Measurements from ENCODE around the gene MTHFS.

Gene MTHFS

DNA sequence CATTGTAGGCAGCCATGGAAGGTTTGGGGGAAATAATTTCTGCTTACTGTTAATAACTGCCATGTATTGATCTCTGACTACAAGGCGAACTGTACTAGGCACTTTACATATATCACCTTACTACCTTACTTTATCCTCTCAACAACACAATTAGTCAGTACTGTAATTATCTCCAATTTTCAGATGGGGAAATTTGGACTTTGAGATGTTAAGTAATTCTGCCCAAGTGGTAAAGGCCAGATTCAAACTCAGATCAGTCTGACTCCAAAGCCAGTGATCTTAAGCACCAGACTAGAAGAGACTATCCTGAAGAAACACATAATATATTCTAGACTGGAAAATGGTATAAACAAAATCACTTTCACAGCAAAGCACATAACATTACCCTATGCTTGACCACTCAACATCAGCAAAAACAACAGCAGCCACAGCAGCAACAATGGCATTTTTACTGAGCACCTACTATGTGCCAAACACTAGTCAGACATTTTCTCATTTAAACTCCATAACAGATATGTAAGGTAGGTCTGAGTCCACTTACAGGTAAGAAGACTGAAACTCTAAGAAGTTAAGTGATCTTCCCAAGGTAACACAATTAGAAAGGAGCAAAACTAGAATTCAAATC is 13.1 kb downstream of the MTHFS start:
- no peak overlapping the region for H3K4me3 ChIP-seq (IDR thresholded peaks at IDR 0.05; ENCODE audit: insufficient read depth, low read depth, low read length)
- H2AFZ ChIP-seq (ENCODE audit: low read depth), result no peak overlapping the region
- H3K9ac ChIP-seq, result no peak overlapping the region
- 0 out of 2 replicates have a peak, but pooled peaks cover 6% of the 10 kb centered on the region for H3K36me3 ChIP-seq (ENCODE audit: insufficient read depth)
- H3K4me2 ChIP-seq, result no peak overlapping the region
- H4K20me1 ChIP-seq (ENCODE audit: insufficient read depth), result no peaks in the 10 kb centered on the region
- no peaks in the 10 kb centered on the region for H3K4me1 ChIP-seq (ENCODE audit: low read depth, poor library complexity, severe bottlenecking)
- H3K79me2 ChIP-seq (ENCODE audit: insufficient read depth, low read depth), result no peaks in the 10 kb centered on the region
- TF ChIP-seq, protein P1, sequence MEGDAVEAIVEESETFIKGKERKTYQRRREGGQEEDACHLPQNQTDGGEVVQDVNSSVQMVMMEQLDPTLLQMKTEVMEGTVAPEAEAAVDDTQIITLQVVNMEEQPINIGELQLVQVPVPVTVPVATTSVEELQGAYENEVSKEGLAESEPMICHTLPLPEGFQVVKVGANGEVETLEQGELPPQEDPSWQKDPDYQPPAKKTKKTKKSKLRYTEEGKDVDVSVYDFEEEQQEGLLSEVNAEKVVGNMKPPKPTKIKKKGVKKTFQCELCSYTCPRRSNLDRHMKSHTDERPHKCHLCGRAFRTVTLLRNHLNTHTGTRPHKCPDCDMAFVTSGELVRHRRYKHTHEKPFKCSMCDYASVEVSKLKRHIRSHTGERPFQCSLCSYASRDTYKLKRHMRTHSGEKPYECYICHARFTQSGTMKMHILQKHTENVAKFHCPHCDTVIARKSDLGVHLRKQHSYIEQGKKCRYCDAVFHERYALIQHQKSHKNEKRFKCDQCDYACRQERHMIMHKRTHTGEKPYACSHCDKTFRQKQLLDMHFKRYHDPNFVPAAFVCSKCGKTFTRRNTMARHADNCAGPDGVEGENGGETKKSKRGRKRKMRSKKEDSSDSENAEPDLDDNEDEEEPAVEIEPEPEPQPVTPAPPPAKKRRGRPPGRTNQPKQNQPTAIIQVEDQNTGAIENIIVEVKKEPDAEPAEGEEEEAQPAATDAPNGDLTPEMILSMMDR (conservative IDR thresholded peaks at IDR 0.05; ENCODE audit: low read depth, low read length), result no peak
- H3K27ac ChIP-seq, result no peak overlapping the region
- H3K27me3 ChIP-seq (ENCODE audit: insufficient read depth, low read depth), result no peaks in the 10 kb centered on the region

DNA sequence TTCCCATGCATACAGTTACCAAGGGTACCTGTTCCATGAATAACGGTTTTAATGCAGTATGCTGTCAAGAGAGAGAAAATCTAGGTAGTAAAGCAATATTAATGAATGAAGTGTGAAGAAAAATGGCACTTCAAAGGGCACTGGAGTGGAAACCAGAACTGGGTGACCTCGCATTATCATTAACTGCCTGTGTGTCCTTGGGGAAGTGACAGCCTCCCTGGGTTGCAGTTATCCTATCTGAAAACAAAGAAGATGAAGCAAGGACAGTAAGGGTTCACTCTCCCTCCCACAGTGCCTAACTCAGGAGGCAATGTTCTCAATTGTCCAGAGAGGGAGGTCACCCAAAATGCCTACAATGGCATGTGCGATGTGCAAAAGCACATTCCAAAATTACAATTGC is 15.1 kb downstream of the MTHFS start:
- 0 out of 2 replicates have a peak, but pooled peaks cover 6% of the 10 kb centered on the region for H3K36me3 ChIP-seq (ENCODE audit: insufficient read depth)
- TF ChIP-seq, protein P1 (conservative IDR thresholded peaks at IDR 0.05; ENCODE audit: low read depth, low read length), result no peak

DNA sequence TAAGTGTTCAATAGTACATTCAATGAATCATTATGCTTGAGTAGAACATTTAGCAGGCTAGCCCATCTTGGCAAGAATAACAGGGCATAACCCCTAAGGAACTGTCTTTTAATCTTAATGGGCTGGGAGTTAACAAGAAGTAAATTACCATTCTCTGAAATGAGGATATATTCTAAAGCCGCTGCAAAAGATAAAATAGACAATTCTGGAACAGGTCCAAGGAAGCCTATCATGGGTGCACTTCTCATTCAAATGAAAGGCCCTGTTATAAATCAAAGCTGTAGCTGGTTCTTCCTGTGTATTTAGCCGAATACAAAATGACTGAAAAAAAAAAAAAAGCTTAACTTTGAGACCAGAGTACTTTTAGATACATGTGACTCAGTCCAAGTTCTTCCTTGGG is 15.6 kb downstream of the MTHFS start:
- H3K4me3 ChIP-seq (IDR thresholded peaks at IDR 0.05; ENCODE audit: insufficient read depth, low read depth, low read length), result no peak overlapping the region
- H2AFZ ChIP-seq (ENCODE audit: low read depth), result no peak overlapping the region
- TF ChIP-seq, protein P1 (conservative IDR thresholded peaks at IDR 0.05; ENCODE audit: low read depth, low read length), result no peak
- no peaks in the 10 kb centered on the region for H3K27me3 ChIP-seq (ENCODE audit: insufficient read depth, low read depth)
- H3K4me2 ChIP-seq, result no peak overlapping the region
- no peaks in the 10 kb centered on the region for H3K79me2 ChIP-seq (ENCODE audit: insufficient read depth, low read depth)
- H3K36me3 ChIP-seq (ENCODE audit: insufficient read depth), result 0 out of 2 replicates have a peak, but pooled peaks cover 6% of the 10 kb centered on the region
- H3K27ac ChIP-seq, result no peak overlapping the region
- H3K9ac ChIP-seq, result no peak overlapping the region
- no peaks in the 10 kb centered on the region for H3K4me1 ChIP-seq (ENCODE audit: low read depth, poor library complexity, severe bottlenecking)
- no peaks in the 10 kb centered on the region for H4K20me1 ChIP-seq (ENCODE audit: insufficient read depth)

More for the DNA sequence above, 15.1 kb downstream of the MTHFS start:
- no peaks in the 10 kb centered on the region for H3K27me3 ChIP-seq (ENCODE audit: insufficient read depth, low read depth)
- no peak overlapping the region for H3K9ac ChIP-seq
- H3K4me1 ChIP-seq (ENCODE audit: low read depth, poor library complexity, severe bottlenecking), result no peaks in the 10 kb centered on the region
- no peak overlapping the region for H3K4me2 ChIP-seq
- no peak overlapping the region for H3K4me3 ChIP-seq (IDR thresholded peaks at IDR 0.05; ENCODE audit: insufficient read depth, low read depth, low read length)
- H3K79me2 ChIP-seq (ENCODE audit: insufficient read depth, low read depth), result no peaks in the 10 kb centered on the region
- no peak overlapping the region for H3K27ac ChIP-seq
- no peaks in the 10 kb centered on the region for H4K20me1 ChIP-seq (ENCODE audit: insufficient read depth)
- no peak overlapping the region for H2AFZ ChIP-seq (ENCODE audit: low read depth)

DNA sequence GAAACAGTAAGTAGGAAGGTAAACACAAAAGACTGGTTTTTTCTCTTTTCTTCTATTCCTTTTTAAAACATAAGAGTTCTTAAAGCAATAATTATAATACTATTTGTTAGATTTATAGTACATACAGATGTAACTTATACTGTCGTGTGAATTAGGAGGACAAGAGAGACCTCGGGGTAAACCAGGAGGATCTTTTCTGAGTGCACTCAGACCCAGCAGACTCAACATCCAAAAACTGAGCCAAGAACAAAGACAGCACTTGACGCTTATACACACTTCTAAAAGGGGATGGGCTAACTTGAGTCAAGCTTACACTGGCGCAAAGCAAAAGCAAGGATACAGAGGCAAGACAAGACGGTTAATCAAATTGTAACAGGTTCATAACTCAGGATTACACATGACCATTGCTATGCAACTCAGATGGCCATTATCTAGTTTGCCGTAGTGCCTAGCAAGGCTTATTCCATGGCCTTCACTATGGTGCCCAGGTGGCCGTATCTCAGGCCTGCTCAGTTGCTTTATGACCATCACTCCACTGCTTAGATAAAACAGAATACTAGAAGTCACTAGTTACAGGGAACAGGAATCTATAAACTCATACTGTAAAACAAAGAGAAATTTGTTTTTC is 18.6 kb downstream of the MTHFS start:
- H3K9ac ChIP-seq, result no peak overlapping the region
- H3K4me1 ChIP-seq (ENCODE audit: low read depth, poor library complexity, severe bottlenecking), result no peaks in the 10 kb centered on the region
- no peaks in the 10 kb centered on the region for H4K20me1 ChIP-seq (ENCODE audit: insufficient read depth)
- no peak overlapping the region for H3K27ac ChIP-seq
- no peaks in the 10 kb centered on the region for H3K79me2 ChIP-seq (ENCODE audit: insufficient read depth, low read depth)
- H3K27me3 ChIP-seq (ENCODE audit: insufficient read depth, low read depth), result no peaks in the 10 kb centered on the region
- TF ChIP-seq, protein P1 (conservative IDR thresholded peaks at IDR 0.05; ENCODE audit: low read depth, low read length), result no peak
- H3K4me3 ChIP-seq (IDR thresholded peaks at IDR 0.05; ENCODE audit: insufficient read depth, low read depth, low read length), result no peak overlapping the region
- H3K4me2 ChIP-seq, result no peak overlapping the region
- H2AFZ ChIP-seq (ENCODE audit: low read depth), result no peak overlapping the region
- H3K36me3 ChIP-seq (ENCODE audit: insufficient read depth), result 0 out of 2 replicates have a peak, but pooled peaks cover 5% of the 10 kb centered on the region
